ENCODE measurements around the gene KLHL29.
A peak's percentile ranks its signal among the peaks of the same experiment; 100 is the strongest.

KLHL29 gene

DNA sequence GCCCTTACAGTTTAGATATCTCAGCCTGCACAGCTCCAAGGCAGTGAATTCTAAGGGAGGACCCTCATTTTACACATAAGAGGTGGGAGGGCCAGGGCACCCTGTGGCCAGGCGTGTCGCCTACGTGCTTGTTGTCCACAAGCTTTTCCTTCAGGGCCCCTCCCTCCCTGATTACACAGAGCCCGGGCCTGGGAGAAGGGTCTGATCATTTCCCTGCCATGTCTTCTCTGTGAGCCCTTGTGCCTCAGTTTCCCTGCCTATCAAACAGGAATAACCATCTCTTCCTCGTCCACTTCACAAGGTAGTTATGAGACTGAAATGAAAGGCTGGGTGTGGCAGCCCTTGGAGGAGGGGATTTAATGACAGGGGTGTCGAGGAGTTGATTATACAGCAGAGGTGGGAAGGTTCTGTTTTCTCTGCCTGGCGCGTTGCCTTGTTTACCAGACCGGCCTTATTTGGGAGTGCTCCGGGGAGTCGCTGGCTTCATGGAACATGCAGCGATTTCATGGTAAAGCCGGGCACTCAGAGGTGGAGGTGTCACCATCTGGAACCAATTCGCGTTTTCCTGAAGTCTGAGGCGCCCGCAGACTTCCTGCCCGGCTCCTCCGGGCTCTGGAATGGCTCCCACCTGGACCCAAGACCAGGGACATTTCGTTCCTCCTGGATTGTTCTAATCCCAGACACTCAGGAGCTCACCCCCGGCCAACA lies 208.9 kb downstream of the KLHL29 start:
- DNase-seq (ENCODE audit: low read depth, low spot score) = no peak

DNA sequence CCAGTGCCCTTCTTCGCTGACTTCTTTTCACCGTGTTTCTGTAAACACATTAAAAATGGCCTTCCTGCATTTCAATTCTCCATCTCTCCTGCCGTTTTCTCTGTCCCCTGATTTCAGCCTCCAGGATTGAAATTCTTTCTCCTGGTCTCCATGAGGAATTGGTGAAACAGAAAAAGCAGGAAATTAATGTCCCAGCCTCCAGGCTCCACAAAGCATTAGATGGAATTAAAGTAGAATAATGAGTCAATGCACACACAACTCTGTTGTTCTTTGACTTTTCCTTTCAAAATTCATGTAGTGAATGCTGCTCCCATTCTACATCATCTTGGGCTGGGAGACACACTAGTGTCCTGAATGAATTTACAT lies 209.5 kb downstream of the KLHL29 start:
- DNase-seq (ENCODE audit: low read depth, low spot score) = no peak

DNA sequence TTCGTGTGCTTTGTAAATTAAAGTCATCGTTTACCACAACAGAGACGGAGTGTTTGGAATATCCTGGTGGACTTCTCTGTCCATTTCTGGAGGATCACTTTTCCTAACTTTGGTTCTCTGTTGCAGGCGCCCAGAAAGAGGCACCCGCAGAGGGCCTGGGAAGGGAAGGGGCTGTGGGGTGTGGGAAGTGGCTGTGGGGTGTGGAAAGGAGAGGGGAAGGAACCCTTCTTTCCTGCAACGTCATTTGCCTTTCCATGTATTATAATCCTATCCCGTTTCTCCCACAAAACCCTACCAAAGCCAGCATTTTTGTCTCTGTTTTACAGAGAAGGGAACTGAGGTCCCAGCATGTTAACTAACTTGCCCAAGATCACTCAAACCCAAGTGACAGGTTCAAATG lies 210.0 kb downstream of the KLHL29 start:
- no peak for DNase-seq (ENCODE audit: low read depth, low spot score)

DNA sequence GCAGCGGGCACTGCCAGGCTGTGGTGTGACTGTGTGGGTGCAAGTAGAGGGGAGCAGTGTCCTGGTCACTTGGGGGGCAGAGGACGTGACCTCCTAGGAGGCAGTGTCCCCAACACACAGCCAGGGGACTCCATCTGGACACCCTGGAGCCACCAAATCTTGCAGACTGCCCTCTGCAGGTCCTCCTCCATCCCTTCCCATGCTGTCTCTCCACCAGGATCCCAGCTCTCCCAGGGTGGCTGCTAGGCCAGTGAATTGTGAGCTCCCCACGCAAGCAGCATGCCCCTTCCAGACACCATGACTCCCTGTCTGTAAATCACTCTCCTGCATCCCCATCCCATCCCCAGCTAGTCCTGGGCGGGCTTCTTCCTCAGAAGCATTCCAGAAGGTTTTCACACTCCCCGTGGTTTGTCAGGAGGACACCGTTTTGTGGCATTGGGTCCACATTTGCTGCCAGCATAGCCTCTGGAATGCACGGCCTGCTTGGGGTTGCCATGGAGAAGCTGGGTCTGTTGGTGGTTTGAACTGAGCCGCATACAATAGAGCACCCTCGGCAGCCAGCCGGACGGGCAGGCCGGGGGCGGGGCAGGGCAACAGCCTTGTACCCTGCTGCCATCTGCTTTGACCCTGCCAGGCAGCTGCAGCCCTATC lies 210.7 kb downstream of the KLHL29 start:
- no peak for DNase-seq (ENCODE audit: low read depth, low spot score)

DNA sequence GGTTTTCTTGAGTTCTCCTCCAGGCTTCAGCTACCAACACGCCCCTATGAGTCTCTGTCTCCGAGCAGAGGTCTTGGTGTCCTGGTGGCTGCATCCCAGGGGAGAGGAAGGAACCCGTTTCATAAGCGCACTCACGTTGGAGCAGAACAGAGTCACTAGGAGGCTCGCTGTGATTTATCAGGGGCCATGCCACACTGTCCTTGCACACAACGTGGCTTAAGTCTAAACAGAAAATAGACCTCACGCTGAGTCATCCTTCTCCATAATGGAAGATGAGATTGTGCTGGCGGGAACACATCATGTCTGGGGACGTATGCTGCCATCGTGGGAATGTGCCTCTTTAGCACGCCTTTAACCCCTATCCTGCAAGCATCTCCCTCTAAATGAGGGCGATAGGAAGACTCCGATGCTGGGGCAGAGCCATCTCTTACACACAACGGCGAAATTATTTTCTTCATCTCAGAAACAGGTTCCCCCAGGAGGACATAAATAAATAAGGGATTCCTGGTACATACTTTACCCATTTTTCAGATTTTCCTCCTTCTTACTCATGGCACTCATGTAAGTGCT lies 211.4 kb downstream of the KLHL29 start:
- DNase-seq (ENCODE audit: low read depth, low spot score) = no peak

DNA sequence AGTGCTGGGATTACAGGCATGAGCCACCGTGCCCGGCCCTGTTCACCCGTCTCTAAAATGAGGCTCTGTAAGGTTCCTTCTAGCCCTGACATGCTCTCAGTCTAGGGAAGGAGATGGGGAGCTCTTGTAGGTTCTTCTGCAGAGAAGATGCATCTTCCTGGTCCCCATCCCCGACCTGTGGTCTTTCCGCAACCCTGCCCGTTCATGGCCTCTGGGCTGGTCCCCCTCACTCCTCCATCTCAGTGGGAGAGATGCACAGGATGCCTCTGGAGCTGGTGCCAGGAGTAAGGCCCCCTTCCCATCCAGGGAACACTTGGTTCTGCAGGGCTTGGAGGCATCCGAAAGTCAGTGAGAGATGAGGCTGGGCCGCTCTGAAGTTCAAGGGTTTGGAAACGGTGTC lies 212.7 kb downstream of the KLHL29 start:
- DNase-seq (ENCODE audit: low read depth, low spot score) = no peak

DNA sequence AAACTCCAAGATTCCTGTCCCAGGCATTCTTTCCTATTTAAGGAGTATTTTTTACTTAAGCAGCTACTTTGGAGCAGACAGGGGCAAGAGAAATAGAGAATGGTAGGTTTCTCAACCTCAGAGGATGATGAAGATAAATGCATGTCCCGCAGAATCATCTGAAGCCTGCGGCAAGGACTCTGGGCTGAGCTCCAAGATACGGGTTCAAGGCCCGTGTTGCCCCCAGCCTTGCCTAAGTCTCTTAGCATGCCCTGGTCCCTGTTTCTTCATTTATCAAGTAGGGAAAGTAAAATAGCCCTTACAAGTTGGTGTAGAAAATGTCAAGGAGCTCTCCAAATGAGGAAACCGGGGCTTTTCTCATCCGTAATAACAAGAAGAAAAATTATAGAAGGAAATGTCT lies 214.0 kb downstream of the KLHL29 start:
- no peak for DNase-seq (ENCODE audit: low read depth, low spot score)

DNA sequence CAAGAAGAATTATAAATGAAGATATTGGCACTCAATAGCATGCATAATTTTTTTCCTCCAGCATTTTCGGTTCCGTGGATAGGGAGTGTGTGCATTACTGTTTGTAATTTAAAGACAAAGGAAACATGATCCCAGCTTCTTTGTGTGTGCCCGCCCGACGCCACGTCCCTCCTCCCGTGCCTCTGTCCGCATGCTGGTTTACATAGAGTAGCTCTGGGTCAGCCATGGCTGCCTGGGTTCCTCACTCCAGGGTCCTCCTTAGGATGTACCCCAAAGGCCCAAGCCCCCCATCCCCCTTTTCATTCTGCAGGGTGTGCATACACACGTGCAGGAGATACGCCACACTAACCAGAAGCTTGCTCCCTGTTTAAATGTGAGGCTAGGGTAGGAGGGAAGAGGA lies 214.7 kb downstream of the KLHL29 start:
- DNase-seq (ENCODE audit: low read depth, low spot score) = no peak

DNA sequence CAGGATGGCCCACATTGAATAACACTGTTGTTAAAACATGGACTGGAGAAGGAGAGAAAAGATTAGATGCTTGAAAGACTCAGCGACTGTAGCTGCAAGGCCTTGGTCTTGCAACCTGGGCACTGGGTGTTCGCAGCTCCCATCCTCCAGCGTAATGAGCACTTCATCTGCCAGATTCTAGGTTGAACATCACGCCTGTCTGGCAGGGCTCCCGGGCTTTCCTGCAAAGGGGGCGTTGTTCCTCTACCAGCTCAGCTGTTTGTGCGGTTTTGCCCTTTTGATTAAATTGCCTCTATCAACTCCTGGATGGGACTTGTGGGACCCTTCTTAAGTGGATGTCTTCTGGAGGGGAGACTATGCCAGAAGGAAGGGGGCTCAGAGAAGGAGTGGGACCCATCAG lies 215.4 kb downstream of the KLHL29 start:
- DNase-seq (ENCODE audit: low read depth, low spot score) = no peak

DNA sequence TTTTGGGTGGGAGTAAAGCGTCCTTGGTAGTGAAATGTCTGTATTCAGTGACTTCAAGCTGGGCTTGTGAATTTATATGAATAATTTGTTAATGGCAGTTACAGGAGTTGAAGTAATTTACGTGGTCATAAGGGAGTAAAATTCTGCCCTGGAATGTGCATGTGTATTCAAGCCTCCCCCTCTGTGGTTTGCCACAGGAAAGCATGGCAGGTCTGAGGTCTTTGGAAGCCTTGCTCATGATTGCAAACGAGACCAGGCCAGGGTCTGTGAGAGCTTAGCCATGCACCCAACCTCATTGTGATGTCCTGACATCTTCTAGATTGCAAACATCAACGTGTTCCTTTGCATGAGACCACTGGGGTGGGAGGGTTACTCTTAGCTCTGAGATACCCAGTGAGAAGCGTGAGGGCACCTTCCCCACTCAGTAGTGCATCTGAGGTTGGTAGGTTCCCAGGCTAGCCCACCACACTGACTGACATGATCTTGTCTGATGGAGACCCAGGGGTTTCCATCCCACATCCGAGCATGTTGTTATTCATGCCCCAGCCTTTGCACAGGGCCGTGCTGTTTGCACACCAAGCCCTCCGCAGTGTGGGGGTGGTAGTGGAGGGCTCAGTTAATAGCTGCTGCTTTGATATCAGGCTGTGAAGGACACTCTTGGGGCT lies 216.5 kb downstream of the KLHL29 start:
- DNase-seq (ENCODE audit: low read depth, low spot score) = no peak

DNA sequence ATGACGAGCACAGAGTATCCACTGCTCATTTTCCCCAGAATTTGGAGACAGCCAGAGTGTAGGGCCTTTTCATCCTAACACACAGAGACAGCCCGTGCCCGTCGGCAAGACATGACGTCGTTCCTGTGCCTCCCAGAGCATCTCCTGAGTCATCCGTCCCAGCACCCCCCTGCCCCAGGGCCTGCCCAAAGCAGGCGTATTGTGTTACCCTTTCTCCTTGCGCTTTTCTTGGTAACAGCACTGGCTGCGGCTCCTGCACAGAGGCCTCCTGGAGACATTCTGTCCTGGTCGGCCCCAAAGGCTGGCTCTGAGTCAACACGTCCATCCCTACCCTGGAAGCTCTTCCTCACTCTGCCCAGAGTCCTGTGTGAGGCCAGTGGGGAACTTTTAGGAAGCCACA lies 217.1 kb downstream of the KLHL29 start:
- peak; percentile 78 for DNase-seq (ENCODE audit: low read depth, low spot score)

DNA sequence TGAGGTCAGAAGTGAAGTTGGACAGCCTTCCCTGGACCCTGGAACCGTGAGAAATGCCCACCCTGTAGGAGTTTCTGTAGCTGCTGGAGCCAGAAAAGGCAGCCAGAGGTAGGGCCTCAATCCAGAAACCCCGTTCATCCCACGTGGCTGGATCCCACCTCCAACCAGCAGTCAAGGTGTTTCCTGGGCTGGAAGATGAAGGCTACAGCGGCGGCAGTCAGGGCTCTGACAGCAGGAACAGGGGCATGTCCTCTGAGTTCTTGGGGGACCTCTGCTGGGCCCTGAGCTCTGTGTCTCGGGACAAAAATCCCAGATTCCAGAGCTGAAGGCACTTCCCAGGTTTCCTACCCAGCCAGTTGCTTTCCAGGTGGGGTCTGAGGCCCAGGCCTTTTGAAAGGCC lies 218.2 kb downstream of the KLHL29 start:
- no peak for DNase-seq (ENCODE audit: low read depth, low spot score)

DNA sequence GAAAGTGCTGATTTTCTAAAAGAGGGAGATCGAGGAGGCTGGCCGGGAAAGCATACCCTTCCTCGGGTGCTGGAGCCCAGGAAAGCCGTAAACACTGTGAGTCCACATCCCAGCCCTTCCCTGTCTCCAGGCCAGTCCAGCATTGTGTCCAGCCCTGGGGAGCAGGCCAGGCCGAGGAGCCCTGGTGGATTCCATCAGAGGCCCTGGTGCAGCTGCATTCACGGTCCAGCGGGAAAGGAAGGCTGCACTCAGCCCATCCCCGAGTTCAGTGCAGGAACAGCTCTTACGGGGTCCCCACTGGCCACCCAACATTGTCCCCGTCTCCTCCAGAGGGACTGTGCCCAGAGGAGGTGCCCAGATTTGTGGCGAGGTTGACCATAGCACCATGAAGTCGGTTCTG lies 218.6 kb downstream of the KLHL29 start:
- DNase-seq (ENCODE audit: low read depth, low spot score) = no peak

DNA sequence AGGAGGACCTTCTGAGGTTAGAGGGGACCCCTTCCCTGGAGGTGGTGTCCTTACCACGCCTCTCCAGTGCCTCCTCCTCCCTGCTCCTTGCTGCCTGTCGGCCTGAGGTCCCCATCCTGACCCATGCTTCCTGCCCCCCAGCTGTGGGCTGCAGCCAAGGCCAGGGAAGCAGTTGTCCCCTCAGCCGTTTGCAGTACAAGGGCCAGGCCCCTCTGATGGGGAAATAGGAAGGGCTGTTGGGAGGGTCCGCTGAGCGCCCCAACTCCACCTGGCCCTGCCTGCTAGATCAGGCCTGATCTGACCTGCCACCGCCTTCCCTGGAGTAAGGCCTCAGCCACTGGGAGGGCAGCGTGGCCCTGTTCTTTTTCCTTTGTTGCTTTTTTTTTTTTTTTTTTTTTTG lies 219.8 kb downstream of the KLHL29 start:
- no peak for DNase-seq (ENCODE audit: low read depth, low spot score)

DNA sequence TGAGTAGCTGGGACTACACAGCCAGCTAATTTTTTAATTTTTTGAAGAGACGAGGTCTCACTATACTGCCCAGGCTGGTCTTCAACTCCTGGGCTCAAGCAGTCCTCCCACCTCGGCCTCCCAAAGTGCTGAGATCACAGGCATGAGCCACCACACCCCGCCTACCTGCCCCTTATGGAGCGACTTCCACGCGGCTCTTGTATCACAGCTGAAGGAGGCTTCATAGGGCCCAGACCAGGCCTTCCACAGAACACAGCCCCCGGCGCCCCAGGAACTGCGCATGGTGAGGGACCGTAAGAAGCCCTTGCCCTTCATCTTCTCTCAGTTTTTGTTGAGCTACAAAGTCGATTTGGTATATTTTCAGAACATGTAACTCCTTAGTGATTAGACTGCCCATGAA lies 220.3 kb downstream of the KLHL29 start:
- DNase-seq (ENCODE audit: low read depth, low spot score) = no peak

DNA sequence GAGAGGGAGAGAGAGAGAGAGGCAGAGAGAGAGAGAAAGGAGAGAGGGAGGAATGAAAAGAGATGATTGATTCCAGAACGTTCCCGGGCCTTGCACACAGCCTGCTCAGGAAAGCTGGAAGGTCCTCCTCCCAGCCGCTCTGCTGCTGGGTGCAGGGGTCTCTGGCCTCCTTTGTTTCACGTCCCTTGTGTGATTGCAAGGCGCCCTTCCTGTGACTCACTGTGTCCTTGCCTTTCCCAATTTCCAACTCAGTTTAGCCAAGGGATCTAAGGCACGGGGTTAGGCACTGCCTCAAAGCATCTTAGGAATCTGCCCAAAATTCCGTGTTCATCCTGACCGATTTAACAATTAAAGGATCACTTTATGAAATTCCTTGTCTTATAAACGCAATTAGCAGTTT lies 221.2 kb downstream of the KLHL29 start:
- no peak for DNase-seq (ENCODE audit: low read depth, low spot score)

DNA sequence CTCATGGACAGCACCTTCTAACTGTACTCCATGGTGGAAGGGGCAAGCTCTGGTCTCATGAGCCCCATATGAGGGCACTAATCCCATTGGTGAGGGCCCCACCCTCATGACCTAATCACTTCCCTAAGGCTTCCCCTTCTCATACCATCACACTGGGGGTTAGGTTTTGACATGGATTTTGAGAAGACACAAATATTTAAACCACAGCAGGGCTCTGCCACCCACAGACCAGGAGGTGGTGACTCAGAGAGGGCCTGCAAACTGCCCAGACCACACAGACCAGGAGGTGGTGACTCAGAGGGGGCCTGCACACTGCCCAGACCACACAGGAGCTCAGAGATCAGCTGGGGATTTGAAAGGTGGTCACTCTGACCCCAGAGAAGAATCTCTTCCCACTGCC lies 222.0 kb downstream of the KLHL29 start:
- no peak for DNase-seq (ENCODE audit: low read depth, low spot score)

DNA sequence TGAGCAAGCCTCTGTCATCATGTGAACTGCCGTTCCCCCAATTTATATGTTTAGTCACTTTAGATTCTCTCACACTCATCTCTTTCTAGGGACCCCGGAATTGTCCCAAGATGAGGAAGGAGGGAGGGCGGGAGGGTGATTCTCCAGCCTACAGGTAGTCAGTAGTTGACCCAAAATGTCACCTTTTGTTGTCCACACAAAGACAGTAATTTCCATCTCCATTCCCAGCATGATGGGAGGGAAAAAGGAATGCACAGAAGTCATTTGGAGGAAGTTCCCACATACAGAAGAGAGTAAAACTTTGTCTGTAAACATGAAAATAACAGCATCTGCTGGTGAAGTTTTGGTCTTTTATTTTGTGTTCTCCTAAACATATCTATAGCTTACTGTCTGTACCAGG lies 222.9 kb downstream of the KLHL29 start:
- DNase-seq (ENCODE audit: low read depth, low spot score) = no peak

DNA sequence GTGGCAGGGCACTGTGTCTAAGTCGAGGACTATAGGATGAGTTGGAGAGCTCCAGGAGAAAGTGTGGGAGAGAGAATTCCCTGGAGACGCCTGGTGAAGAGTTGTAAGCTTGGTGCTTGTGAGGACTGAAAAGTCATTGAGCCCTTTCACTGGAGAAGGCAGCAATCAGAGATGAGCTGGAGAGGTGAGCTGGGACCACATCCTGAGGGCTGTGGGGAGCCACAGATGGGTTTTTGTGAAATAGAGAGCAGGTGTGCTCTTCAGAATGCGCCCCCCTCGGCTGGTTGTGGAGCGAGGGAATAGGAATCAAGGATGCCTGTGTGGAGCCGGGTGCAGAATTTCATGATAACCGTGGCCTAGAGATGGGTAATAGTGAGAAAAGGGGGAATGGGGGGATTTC lies 224.3 kb downstream of the KLHL29 start:
- no peak for DNase-seq (ENCODE audit: low read depth, low spot score)

DNA sequence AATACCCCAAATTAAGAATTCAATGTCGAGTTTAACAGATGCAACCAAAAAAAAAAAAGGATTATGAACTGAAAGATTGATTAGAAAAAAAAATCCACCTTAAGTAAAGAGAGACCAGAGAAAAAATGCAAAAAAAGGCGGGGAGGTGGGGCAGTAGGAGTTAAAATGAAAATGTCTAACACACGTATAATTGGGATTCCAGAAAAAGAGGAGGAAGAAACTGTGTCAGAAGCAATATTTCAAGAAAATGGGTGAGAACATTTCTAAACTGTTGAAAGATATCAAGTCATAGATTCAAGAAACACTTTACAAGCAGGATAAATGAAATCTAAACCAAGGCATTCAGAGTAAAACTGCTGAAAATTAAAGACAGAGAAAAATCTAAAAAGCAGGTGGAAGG lies 226.9 kb downstream of the KLHL29 start:
- no peak for DNase-seq (ENCODE audit: low read depth, low spot score)

DNA sequence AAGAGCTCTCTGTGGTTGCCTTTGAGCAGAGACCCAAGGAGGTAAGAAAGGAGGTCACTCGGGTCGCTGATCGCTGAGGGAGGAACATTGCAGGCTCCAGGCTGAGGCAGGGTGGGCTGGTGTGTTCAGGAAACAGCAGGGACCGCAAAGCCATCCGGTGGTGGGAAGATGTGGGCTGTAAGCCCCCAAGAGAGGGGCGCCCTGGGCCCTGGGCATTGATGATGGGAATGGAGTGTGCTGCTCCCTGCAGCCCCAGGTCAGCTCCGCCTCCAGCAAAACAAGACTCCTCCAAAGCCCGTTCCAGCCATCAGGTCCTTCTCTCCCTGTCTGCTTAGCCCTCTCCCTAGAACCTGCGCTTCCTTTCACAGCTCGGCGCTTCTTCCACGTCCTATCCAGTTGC lies 229.7 kb downstream of the KLHL29 start:
- DNase-seq (ENCODE audit: low read depth, low spot score) = no peak

DNA sequence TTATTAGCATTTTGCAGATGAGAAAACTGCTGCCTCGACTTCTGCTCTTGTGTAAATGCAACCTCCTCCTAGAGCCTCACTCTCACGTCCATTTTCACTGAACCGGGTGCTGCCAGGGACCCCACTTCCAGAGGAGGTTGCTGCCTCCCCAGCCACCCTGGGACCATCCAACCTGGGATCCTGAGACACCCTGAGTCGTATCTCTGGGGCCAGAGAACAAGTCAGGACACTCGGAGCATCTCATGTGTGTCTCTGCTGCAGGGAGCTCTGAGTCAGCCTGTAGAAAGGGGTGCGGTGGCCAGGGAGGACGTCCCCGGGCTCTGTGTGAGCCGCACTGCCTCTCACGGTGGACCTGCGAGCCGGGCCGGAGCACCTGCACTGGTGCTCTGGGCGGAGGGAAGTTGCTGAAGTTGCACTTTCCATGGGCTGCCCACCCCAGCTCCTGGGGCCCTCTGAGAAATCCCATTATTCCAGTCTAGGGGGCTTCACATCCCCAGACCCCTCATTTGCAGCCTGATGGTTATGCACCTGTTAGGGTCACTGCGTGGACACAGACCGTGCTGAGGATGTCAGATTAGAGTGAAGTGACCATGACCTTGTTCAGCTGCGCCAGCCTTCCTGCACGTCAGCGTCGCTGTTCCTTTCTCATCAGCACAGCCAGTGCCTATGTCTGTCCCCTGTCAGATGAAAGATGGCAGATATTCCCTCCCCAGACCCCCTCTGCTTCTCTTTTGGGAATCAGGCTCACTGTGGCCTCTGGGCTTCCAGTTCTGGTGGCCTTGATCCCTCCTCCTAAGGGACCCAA lies 230.4 kb downstream of the KLHL29 start:
- no peak for DNase-seq (ENCODE audit: low read depth, low spot score)
